HEK293T (cell line): ENCODE data around the gene PAGE2.
"Not testable (repeated sequence)": the region's sequence is repeated elsewhere in the genome, so short reads cannot be mapped to it uniquely, and the experiment has no call there.

Experiments used
- CTCF ChIA-PET: fragments of 350-600 bp; formaldehyde crosslinking; extraction: SDS; loops from one replicate; lab custom pipeline; 2021; ENCODE audit warnings: antibody characterized with exemption, inconsistent platforms; lab: Yijun Ruan, JAX
- POLR2A ChIA-PET: fragments of 350-600 bp; formaldehyde crosslinking; extraction: SDS; loops from one replicate; lab custom pipeline; 2020; ENCODE audit warnings: antibody characterized with exemption, inconsistent platforms; lab: Yijun Ruan, JAX
- DNase-seq: peaks from one replicate; pipeline ENCODE4 v3.0.0; 2012; ENCODE audit warnings: mixed read lengths; ENCODE audit errors: extremely low spot score
- ARNT ChIP-seq: fragments of 450-650 bp; IDR thresholded peaks from 2 replicates; pipeline ENCODE4 v1.6.1; 2017; ENCODE audit warnings: mild to moderate bottlenecking
- BHLHE40 ChIP-seq: fragments of 450-650 bp; IDR thresholded peaks from 2 replicates; pipeline ENCODE4 v1.6.1; 2016; ENCODE audit warnings: mild to moderate bottlenecking, moderate library complexity, borderline replicate concordance
- CTBP1 ChIP-seq: fragments of 450-650 bp; IDR thresholded peaks from 2 replicates; pipeline ENCODE4 v1.6.1; 2016; ENCODE audit warnings: borderline replicate concordance
- ELF4 ChIP-seq: fragments of 450-650 bp; IDR thresholded peaks from 2 replicates; pipeline ENCODE4 v1.6.1; 2017; ENCODE audit warnings: antibody characterized with exemption
- FOXA1 ChIP-seq: fragments of 450-650 bp; IDR thresholded peaks from 2 replicates; pipeline ENCODE4 v1.6.1; 2016; ENCODE audit warnings: mild to moderate bottlenecking
- FOXK2 ChIP-seq: fragments of 450-650 bp; IDR thresholded peaks from 2 replicates; pipeline ENCODE4 v1.6.1; 2016; ENCODE audit warnings: mild to moderate bottlenecking
- FOXM1 ChIP-seq: fragments of 450-650 bp; IDR thresholded peaks from 2 replicates; pipeline ENCODE4 v1.6.1; 2017; ENCODE audit warnings: mild to moderate bottlenecking, borderline replicate concordance
- HDGF ChIP-seq: fragments of 450-650 bp; IDR thresholded peaks from 2 replicates; pipeline ENCODE4 v1.6.1; 2017; ENCODE audit warnings: antibody characterized with exemption, borderline replicate concordance
- L3MBTL2 ChIP-seq: fragments of 450-650 bp; conservative IDR thresholded peaks from 2 replicates; pipeline ENCODE4 v1.6.1; 2016; ENCODE audit warnings: mild to moderate bottlenecking
- LEF1 ChIP-seq: fragments of 450-650 bp; IDR thresholded peaks from 2 replicates; pipeline ENCODE4 v1.6.1; 2017; ENCODE audit warnings: mild to moderate bottlenecking, borderline replicate concordance
- NFRKB ChIP-seq: fragments of 450-650 bp; IDR thresholded peaks from 2 replicates; pipeline ENCODE4 v1.6.1; 2016; ENCODE audit warnings: mild to moderate bottlenecking, moderate library complexity
- PKNOX1 ChIP-seq: fragments of 450-650 bp; IDR thresholded peaks from 2 replicates; pipeline ENCODE4 v1.6.1; 2016
- SP1 ChIP-seq: fragments of 450-650 bp; IDR thresholded peaks from 2 replicates; pipeline ENCODE4 v1.6.1; 2017
- SUZ12 ChIP-seq: fragments of 450-650 bp; IDR thresholded peaks from 2 replicates; pipeline ENCODE4 v1.6.1; 2016; ENCODE audit warnings: mild to moderate bottlenecking
- TARDBP ChIP-seq: fragments of 450-650 bp; IDR thresholded peaks from 2 replicates; pipeline ENCODE4 v1.6.1; 2016
- ZNF384 ChIP-seq: fragments of 450-650 bp; IDR thresholded peaks from 2 replicates; pipeline ENCODE4 v1.6.1; 2016

Gene PAGE2

GRCh38 chrX:55088795-55089489, at the start of gene PAGE2:
PAGE2 (plus strand) TSS chrX:55089018; CDS start chrX:55090021, 1,003 bp downstream.
- TF ChIP-seq L3MBTL2 (no peak), SUZ12 (no peak), NFRKB (no peak), FOXA1 (no peak), PKNOX1 (no peak)
- CTCF ChIA-PET: no interaction called here
- POLR2A ChIA-PET: no interaction called here
- no peak for DNase-seq

- DNase-seq: no peak
- TF ChIP-seq SUZ12: no peak
- TF ChIP-seq LEF1: no peak
- no peak for TF ChIP-seq HDGF
- TF ChIP-seq PKNOX1: no peak
- no peak for TF ChIP-seq ZNF384
- TF ChIP-seq L3MBTL2: no peak
- TF ChIP-seq TARDBP: no peak
- TF ChIP-seq CTBP1: no peak
- TF ChIP-seq SP1: no peak
- no peak for TF ChIP-seq FOXM1
- no peak for TF ChIP-seq FOXK2
- no peak for TF ChIP-seq FOXA1
- no peak for TF ChIP-seq ELF4
- no peak for TF ChIP-seq NFRKB
- ChIA-PET POLR2A (no interaction called here), CTCF (no interaction called here)
Measured at GRCh38 chrX:55039471-55039870, 49.3 kb upstream of the PAGE2 start.

GRCh38 chrX:55041514-55041913, 47.3 kb upstream of the PAGE2 start:
- ChIA-PET CTCF (no interaction called here), POLR2A (no interaction called here)
- TF ChIP-seq SP1 (no peak), ELF4 (no peak), HDGF (no peak), TARDBP (no peak), LEF1 (no peak), CTBP1 (no peak), FOXK2 (no peak), ZNF384 (no peak), NFRKB (no peak), FOXA1 (no peak), SUZ12 (no peak), PKNOX1 (no peak), L3MBTL2 (no peak), ARNT (no peak), FOXM1 (no peak), BHLHE40 (no peak)
- DNase-seq: no peak

GRCh38 chrX:55050599-55050998, 38.2 kb upstream of the PAGE2 start:
- CTCF ChIA-PET, POLR2A ChIA-PET, DNase-seq: not testable (repeated sequence)

- no peak for DNase-seq
- TF ChIP-seq PKNOX1 (no peak), HDGF (no peak), ELF4 (no peak), SP1 (no peak), SUZ12 (no peak), FOXM1 (no peak), BHLHE40 (no peak), CTBP1 (no peak), NFRKB (no peak), FOXK2 (no peak), ZNF384 (no peak), LEF1 (no peak), L3MBTL2 (no peak)
- ChIA-PET POLR2A (no interaction called here), CTCF (interaction anchor here (0.6 to 1.0 kb wide), 3 partner anchors 166 to 1413 kb away, joined by 3 to 7 read pairs (median 5); no protein-coding TSS in a partner anchor)
Measured at GRCh38 chrX:55056820-55057674, 31.8 kb upstream of the PAGE2 start.
